Measurements from ENCODE around the gene JAK1. TPM values are rescaled to one million over a fixed set of nuclear protein-coding genes. Genes with fewer than 3 reads are reported as not detected.

Gene JAK1
- total RNA-seq, 1 donor from 2014 or later = 152 TPM

- intact Hi-C loops (cut with DNase I) = no loop called here
- Histone ChIP-seq H3K4me3 (no peak overlapping the region), H3K36me3 (peaks cover 90% of the 10 kb centered on the region), H3K27ac (no peak overlapping the region), H3K9me3 (no peaks in the 10 kb centered on the region), H3K27me3 (no peaks in the 10 kb centered on the region), H3K4me1 (peaks cover 4% of the 10 kb centered on the region)
- ATAC-seq (peak; percentile 86), DNase-seq (peak; percentile 83)
- TF ChIP-seq, protein P1, sequence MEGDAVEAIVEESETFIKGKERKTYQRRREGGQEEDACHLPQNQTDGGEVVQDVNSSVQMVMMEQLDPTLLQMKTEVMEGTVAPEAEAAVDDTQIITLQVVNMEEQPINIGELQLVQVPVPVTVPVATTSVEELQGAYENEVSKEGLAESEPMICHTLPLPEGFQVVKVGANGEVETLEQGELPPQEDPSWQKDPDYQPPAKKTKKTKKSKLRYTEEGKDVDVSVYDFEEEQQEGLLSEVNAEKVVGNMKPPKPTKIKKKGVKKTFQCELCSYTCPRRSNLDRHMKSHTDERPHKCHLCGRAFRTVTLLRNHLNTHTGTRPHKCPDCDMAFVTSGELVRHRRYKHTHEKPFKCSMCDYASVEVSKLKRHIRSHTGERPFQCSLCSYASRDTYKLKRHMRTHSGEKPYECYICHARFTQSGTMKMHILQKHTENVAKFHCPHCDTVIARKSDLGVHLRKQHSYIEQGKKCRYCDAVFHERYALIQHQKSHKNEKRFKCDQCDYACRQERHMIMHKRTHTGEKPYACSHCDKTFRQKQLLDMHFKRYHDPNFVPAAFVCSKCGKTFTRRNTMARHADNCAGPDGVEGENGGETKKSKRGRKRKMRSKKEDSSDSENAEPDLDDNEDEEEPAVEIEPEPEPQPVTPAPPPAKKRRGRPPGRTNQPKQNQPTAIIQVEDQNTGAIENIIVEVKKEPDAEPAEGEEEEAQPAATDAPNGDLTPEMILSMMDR (IDR thresholded peaks at IDR 0.05) = no peak
Observed at GRCh38 chr1:64856553-64856952, 109.8 kb downstream of the JAK1 start.

GRCh38 chr1:64855557-64855956, 110.8 kb downstream of the JAK1 start:
- DNase-seq (no peak), ATAC-seq (no peak)
- Histone ChIP-seq H3K27ac (no peak overlapping the region), H3K9me3 (no peaks in the 10 kb centered on the region), H3K4me1 (peaks cover 4% of the 10 kb centered on the region), H3K36me3 (peaks cover 100% of the 10 kb centered on the region), H3K4me3 (no peak overlapping the region), H3K27me3 (no peaks in the 10 kb centered on the region)
- TF ChIP-seq, protein P1 (IDR thresholded peaks at IDR 0.05) = no peak
- intact Hi-C loops (cut with DNase I) = no loop called here

DNA sequence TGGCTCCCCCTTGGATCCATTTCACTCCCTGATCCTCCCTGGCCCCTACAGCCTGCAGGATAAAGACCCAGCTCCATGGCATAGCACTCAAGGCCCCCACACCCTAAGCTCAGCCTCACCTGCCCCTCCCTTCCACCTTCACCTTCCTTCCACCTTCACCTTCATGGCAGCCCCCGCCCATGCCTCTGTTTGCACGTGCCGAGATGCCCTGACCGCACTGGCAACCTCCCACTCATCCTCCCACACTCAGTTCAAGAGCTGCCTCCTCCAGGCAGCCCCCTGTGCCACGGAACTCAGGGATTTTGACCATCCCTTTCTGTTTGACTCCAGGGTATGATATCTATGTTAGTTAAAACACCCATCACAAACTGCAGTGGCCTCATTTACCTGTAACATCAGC, 111.7 kb downstream of the JAK1 start:
- no peak for DNase-seq
- TF ChIP-seq, protein P1 (IDR thresholded peaks at IDR 0.05) = no peak
- peaks cover 100% of the 10 kb centered on the region for H3K36me3 ChIP-seq
- ATAC-seq = no peak
- H3K4me3 ChIP-seq = no peak overlapping the region
- no peaks in the 10 kb centered on the region for H3K9me3 ChIP-seq
- no peak overlapping the region for H3K27ac ChIP-seq
- no peaks in the 10 kb centered on the region for H3K27me3 ChIP-seq
- H3K4me1 ChIP-seq = peaks cover 4% of the 10 kb centered on the region
- intact Hi-C loops (cut with DNase I) = no loop called here

DNA sequence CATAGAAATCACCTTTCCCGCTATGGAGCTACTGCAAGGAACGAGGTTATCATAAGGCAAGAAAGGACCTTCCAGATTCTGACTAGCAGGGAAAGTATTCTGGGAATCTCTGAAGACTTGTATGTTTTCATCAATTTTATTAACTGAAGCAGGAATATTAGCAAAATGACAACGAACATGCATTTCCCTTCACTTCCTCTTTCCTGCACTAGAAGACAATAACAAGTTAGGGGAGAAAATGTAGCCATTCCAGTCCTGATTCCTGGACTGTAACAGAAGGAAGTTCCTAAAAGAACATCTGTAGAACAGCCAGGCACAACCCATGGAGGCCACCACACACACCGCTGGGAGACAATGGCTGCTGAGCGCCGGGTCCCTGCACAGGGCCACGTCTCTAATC, 114.7 kb downstream of the JAK1 start:
- ATAC-seq (no peak), DNase-seq (no peak)
- peaks cover 4% of the 10 kb centered on the region for H3K4me1 ChIP-seq
- peaks cover 98% of the 10 kb centered on the region for H3K36me3 ChIP-seq
- no peak overlapping the region for H3K4me3 ChIP-seq
- TF ChIP-seq, protein P1 (IDR thresholded peaks at IDR 0.05) = no peak
- H3K27ac ChIP-seq = no peak overlapping the region
- H3K9me3 ChIP-seq = no peaks in the 10 kb centered on the region
- no peaks in the 10 kb centered on the region for H3K27me3 ChIP-seq
- intact Hi-C loops (cut with DNase I) = no loop called here

DNA sequence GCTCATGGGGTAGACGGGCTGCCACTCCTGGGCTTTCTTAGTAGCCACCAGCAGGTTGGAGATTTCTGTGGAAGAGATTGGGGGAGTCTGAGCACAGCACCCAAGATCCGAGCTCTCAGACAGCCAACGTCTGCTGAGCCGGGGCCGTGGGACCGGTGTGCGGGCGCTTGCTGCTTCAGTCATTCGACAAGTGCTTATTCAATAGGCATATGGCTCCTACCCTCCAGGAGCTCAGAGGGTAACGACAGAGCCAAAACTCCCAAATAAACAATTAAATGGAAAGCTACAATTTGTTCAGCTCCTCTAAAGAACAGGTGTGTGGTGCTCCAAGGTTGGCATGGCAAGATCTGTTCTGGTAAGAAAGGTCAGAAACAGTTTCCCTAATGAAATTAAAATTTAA, 115.5 kb downstream of the JAK1 start:
- Histone ChIP-seq H3K4me3 (no peak overlapping the region), H3K27me3 (no peaks in the 10 kb centered on the region), H3K27ac (no peak overlapping the region), H3K36me3 (peaks cover 98% of the 10 kb centered on the region), H3K4me1 (no peaks in the 10 kb centered on the region), H3K9me3 (no peaks in the 10 kb centered on the region)
- TF ChIP-seq, protein P1 (IDR thresholded peaks at IDR 0.05) = no peak
- ATAC-seq = no peak
- DNase-seq = no peak
- intact Hi-C loops (cut with DNase I) = no loop called here

DNA sequence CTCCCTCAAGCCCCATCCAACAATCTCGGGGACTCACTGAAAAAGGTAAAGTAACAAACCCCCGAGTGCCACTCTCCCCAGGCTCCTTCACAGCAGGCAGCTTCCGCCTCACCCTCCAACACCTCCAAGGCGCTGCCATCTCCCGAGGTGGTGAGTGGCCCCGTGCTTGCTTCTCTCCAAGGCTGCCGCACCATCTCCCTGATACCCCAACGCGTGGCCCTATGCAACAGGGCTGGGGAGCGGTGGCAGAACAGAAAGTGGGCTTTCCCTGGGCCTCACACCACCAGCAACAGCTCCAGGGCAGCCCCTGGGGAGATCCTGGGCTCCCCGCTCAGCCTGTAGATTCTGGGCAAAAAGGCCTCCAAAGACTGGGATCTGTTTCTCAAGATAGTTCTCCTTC, 116.4 kb downstream of the JAK1 start:
- intact Hi-C loops (cut with DNase I) = no loop called here
- TF ChIP-seq, protein P1 (IDR thresholded peaks at IDR 0.05) = no peak
- Histone ChIP-seq H3K9me3 (no peaks in the 10 kb centered on the region), H3K4me3 (no peak overlapping the region), H3K4me1 (no peaks in the 10 kb centered on the region), H3K36me3 (peaks cover 98% of the 10 kb centered on the region), H3K27me3 (no peaks in the 10 kb centered on the region), H3K27ac (no peak overlapping the region)
- ATAC-seq = no peak
- no peak for DNase-seq
